Right lobe of liver (tissue), 4 donors: ENCODE data around the gene MCTP1.

Experiments used
- POLR2A ChIP-seq: fragments of 450-650 bp; IDR thresholded peaks from one replicate; pipeline ENCODE4 v1.6.1; 2017; ENCODE audit warnings: antibody characterized with exemption, mild to moderate bottlenecking
- TF ChIP-seq, protein P1 (sequence below), 4 donors: fragments of 200-600 bp in 3 of 4; fragments of 450-650 bp in 1 of 4; IDR thresholded peaks; one replicate each; pipeline versions ENCODE4 v1.5.1 to v1.8.0; 2016 to 2022; ENCODE audit warnings: antibody characterized with exemption in 4 of 4, mild to moderate bottlenecking in 2 of 4
- donor health status: DM: no; HTN: no; CAD: no.
- donor health status: DM: no; HTN: no; CAD: no.
- donor health status: DM: no; HTN: yes; CAD: no.

- TF ChIP-seq, protein P1, sequence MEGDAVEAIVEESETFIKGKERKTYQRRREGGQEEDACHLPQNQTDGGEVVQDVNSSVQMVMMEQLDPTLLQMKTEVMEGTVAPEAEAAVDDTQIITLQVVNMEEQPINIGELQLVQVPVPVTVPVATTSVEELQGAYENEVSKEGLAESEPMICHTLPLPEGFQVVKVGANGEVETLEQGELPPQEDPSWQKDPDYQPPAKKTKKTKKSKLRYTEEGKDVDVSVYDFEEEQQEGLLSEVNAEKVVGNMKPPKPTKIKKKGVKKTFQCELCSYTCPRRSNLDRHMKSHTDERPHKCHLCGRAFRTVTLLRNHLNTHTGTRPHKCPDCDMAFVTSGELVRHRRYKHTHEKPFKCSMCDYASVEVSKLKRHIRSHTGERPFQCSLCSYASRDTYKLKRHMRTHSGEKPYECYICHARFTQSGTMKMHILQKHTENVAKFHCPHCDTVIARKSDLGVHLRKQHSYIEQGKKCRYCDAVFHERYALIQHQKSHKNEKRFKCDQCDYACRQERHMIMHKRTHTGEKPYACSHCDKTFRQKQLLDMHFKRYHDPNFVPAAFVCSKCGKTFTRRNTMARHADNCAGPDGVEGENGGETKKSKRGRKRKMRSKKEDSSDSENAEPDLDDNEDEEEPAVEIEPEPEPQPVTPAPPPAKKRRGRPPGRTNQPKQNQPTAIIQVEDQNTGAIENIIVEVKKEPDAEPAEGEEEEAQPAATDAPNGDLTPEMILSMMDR (IDR thresholded peaks at IDR 0.05), result no peak
- no peak for TF ChIP-seq POLR2A
These were observed 591.0 kb downstream of the MCTP1 start for GRCh38 chr5:94693845-94694370.
